Ishikawa (cell line): ENCODE measurements around the gene KLF18.

Experiments
- CEBPB ChIP-seq: IDR thresholded peaks from 2 replicates; pipeline ENCODE4 v1.6.1; 2012
- CREB1 ChIP-seq: IDR thresholded peaks from 2 replicates; pipeline ENCODE4 v1.6.1; 2012; ENCODE audit warnings: low read depth
- EGR1 ChIP-seq: IDR thresholded peaks from 2 replicates; pipeline ENCODE4 v1.6.1; 2012
- EP300 ChIP-seq: IDR thresholded peaks from 2 replicates; pipeline ENCODE4 v1.6.1; 2012; ENCODE audit warnings: borderline replicate concordance
- FOXM1 ChIP-seq: IDR thresholded peaks from 2 replicates; pipeline ENCODE4 v1.6.1; 2012; ENCODE audit warnings: low read depth, borderline replicate concordance
- MAX ChIP-seq: IDR thresholded peaks from 2 replicates; pipeline ENCODE4 v1.6.1; 2012
- NFIC ChIP-seq: IDR thresholded peaks from 2 replicates; pipeline ENCODE4 v1.6.1; 2012
- RAD21 ChIP-seq: IDR thresholded peaks from 2 replicates; pipeline ENCODE4 v1.6.1; 2012; ENCODE audit warnings: low read depth
- REST ChIP-seq: IDR thresholded peaks from 2 replicates; pipeline ENCODE4 v1.6.1; 2012; ENCODE audit warnings: low read depth, mild to moderate bottlenecking
- TAF1 ChIP-seq: IDR thresholded peaks from 2 replicates; pipeline ENCODE4 v1.6.1; 2012; ENCODE audit warnings: low read depth, mild to moderate bottlenecking
- TCF12 ChIP-seq: IDR thresholded peaks from 2 replicates; pipeline ENCODE4 v1.6.1; 2012; ENCODE audit warnings: low read depth
- TEAD4 ChIP-seq: IDR thresholded peaks from 2 replicates; pipeline ENCODE4 v1.6.1; 2012
- USF1 ChIP-seq: IDR thresholded peaks from 2 replicates; pipeline ENCODE4 v1.6.1; 2012
- YY1 ChIP-seq: IDR thresholded peaks from 2 replicates; pipeline ENCODE4 v1.6.1; 2012; ENCODE audit warnings: low read depth
- ZBTB7A ChIP-seq: IDR thresholded peaks from 2 replicates; pipeline ENCODE4 v1.6.1; 2012; ENCODE audit warnings: low read depth

KLF18 gene

GRCh38 chr1:44101328-44101727 is 40.1 kb downstream of the KLF18 start:
- TF ChIP-seq MAX (no peak), ZBTB7A (no peak), CEBPB (no peak), TEAD4 (no peak), TCF12 (no peak)

GRCh38 chr1:44100183-44100868 is 41.1 kb downstream of the KLF18 start:
- TF ChIP-seq MAX (no peak), ZBTB7A (no peak), NFIC (no peak), EP300 (no peak), TEAD4 (no peak), TCF12 (no peak), EGR1 (no peak), REST (no peak), CEBPB (no peak), USF1 (no peak), FOXM1 (no peak), RAD21 (no peak), CREB1 (no peak), YY1 (no peak), TAF1 (no peak)

GRCh38 chr1:44094047-44094446 is 47.4 kb downstream of the KLF18 start:
- TF ChIP-seq USF1 (no peak), TAF1 (no peak), EP300 (no peak), CREB1 (no peak), EGR1 (no peak), NFIC (no peak), YY1 (no peak), MAX (no peak), CEBPB (no peak), RAD21 (no peak), FOXM1 (no peak), ZBTB7A (no peak), TEAD4 (no peak), TCF12 (no peak)

- TF ChIP-seq YY1 (no peak), CEBPB (no peak)
These were observed 50.8 kb downstream of the KLF18 start for GRCh38 chr1:44090429-44091252.

GRCh38 chr1:44089371-44090048 is 51.9 kb downstream of the KLF18 start:
- no peak for TF ChIP-seq REST
- TF ChIP-seq YY1: no peak
- no peak for TF ChIP-seq RAD21
- TF ChIP-seq TCF12: no peak
- no peak for TF ChIP-seq MAX
- no peak for TF ChIP-seq EGR1
- TF ChIP-seq FOXM1: no peak
- no peak for TF ChIP-seq ZBTB7A
- TF ChIP-seq USF1: no peak
- TF ChIP-seq CREB1: no peak
- TF ChIP-seq EP300: no peak
- no peak for TF ChIP-seq TEAD4
- TF ChIP-seq NFIC: no peak
- TF ChIP-seq TAF1: no peak
